ENCODE data around the gene VAC14.

Gene VAC14

DNA sequence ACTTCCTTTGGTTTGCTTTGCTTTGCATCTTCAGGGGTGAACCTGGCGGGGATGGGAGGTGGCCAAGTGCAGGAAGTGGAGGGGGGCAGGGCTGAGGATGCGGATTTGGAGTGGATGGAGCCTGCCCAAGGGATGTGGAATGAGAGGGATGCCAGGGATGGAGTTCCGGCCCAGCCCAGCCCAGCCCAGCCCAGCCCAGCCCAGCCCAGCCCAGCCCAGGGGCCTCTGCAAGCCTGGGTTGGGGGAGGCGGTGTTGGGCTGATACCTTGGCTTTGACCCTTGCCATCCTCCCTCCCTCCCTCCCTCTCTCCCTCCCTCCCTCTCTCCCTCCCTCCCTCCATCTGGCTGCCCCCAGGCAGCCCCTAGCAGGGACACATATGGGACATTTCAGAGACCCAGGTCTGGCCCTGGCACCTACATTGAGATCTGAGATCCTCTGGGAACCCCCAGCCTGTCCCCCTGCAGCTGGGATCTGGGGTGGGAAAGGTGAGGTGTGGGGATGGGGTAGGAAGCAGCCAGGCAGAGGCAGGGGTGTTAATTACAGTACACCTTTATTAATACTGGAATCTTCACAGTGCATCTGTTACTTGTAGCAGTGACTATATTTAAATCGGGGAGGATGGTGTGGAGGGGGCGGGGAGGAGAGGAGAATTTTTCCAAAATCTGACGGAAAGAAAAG, 140.1 kb downstream of the VAC14 start:
- no peaks in the 10 kb centered on the region for H3K9me3 ChIP-seq (ENCODE audit: control insufficient read depth, insufficient read depth, low read depth, low read length)
- H3K27ac ChIP-seq (ENCODE audit: extremely low read depth, low read depth, low read length), result no peak overlapping the region
- TF ChIP-seq ZNF571 (tag by site-specific recombination; IDR thresholded peaks at IDR 0.05) (no peak), ZNF585B (tag by site-specific recombination; IDR thresholded peaks at IDR 0.05) (no peak), KLF1 (tag by site-specific recombination; IDR thresholded peaks at IDR 0.05) (peak; percentile 37)
- TF ChIP-seq, protein P1, sequence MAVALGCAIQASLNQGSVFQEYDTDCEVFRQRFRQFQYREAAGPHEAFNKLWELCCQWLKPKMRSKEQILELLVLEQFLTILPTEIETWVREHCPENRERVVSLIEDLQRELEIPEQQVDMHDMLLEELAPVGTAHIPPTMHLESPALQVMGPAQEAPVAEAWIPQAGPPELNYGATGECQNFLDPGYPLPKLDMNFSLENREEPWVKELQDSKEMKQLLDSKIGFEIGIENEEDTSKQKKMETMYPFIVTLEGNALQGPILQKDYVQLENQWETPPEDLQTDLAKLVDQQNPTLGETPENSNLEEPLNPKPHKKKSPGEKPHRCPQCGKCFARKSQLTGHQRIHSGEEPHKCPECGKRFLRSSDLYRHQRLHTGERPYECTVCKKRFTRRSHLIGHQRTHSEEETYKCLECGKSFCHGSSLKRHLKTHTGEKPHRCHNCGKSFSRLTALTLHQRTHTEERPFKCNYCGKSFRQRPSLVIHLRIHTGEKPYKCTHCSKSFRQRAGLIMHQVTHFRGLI (tag by site-specific recombination; IDR thresholded peaks at IDR 0.05), result peak; percentile 84
- no peak overlapping the region for H3K4me3 ChIP-seq (ENCODE audit: low read depth, low read length)
- H3K36me3 ChIP-seq (ENCODE audit: control insufficient read depth in 2 of 2, insufficient read depth in 1 of 2, low read length in 2 of 2), result peaks cover 0 to 29% of the 10 kb centered on the region in 2 experiments; a peak in 1 of 3 replicates
- ChIA-PET CTCF (no interaction called here), POLR2A (no interaction called here)
- H3K4me1 ChIP-seq (ENCODE audit: control insufficient read depth, insufficient read depth, low read length), result no peaks in the 10 kb centered on the region

DNA sequence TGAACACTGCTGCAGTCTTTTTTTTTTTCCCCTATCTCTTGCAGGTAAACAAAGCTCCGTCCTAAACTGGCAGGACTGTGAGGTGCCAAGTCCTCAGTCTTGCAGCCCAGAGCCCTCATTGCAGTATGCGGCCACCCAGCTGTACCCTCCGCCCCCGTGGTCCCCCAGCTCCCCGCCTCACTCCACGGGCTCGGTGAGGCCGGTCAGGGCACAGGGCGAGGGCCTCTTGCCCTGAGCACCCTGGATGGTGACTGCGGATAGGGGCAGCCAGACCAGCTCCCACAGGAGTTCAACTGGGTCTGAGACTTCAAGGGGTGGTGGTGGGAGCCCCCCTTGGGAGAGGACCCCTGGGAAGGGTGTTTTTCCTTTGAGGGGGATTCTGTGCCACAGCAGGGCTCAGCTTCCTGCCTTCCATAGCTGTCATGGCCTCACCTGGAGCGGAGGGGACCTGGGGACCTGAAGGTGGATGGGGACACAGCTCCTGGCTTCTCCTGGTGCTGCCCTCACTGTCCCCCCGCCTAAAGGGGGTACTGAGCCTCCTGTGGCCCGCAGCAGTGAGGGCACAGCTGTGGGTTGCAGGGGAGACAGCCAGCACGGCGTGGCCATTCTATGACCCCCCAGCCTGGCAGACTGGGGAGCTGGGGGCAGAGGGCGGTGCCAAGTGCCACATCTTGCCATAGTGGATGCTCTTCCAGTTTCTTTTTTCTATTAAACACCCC, 140.8 kb downstream of the VAC14 start:
- no peak for TF ChIP-seq ZBTB17 (tag by site-specific recombination; IDR thresholded peaks at IDR 0.05)
- no peak for TF ChIP-seq ZNF394 (tag by site-specific recombination; IDR thresholded peaks at IDR 0.05; ENCODE audit: borderline replicate concordance)
- no peak for TF ChIP-seq ZNF433 (tag by site-specific recombination; IDR thresholded peaks at IDR 0.05; ENCODE audit: low read depth)
- TF ChIP-seq, protein P2, sequence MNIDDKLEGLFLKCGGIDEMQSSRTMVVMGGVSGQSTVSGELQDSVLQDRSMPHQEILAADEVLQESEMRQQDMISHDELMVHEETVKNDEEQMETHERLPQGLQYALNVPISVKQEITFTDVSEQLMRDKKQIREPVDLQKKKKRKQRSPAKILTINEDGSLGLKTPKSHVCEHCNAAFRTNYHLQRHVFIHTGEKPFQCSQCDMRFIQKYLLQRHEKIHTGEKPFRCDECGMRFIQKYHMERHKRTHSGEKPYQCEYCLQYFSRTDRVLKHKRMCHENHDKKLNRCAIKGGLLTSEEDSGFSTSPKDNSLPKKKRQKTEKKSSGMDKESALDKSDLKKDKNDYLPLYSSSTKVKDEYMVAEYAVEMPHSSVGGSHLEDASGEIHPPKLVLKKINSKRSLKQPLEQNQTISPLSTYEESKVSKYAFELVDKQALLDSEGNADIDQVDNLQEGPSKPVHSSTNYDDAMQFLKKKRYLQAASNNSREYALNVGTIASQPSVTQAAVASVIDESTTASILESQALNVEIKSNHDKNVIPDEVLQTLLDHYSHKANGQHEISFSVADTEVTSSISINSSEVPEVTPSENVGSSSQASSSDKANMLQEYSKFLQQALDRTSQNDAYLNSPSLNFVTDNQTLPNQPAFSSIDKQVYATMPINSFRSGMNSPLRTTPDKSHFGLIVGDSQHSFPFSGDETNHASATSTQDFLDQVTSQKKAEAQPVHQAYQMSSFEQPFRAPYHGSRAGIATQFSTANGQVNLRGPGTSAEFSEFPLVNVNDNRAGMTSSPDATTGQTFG (tag by site-specific recombination; IDR thresholded peaks at IDR 0.05; ENCODE audit: borderline replicate concordance), result no peak
- Histone ChIP-seq H3K4me3 (ENCODE audit: low read depth, low read length) (no peak overlapping the region), H3K9me3 (ENCODE audit: control insufficient read depth, insufficient read depth, low read depth, low read length) (no peaks in the 10 kb centered on the region), H3K4me1 (ENCODE audit: control insufficient read depth, insufficient read depth, low read length) (no peaks in the 10 kb centered on the region), H3K36me3 (ENCODE audit: control insufficient read depth in 2 of 2, insufficient read depth in 1 of 2, low read length in 2 of 2) (peaks cover 0 to 22% of the 10 kb centered on the region in 2 experiments; a peak in 1 of 3 replicates), H3K27ac (ENCODE audit: extremely low read depth, low read depth, low read length) (no peak overlapping the region)
- POLR2A ChIA-PET, result no interaction called here
- CTCF ChIA-PET, result interaction anchor here (0.9 kb wide), 1 partner anchor 290 kb away, joined by 4 read pairs; no protein-coding TSS in a partner anchor

DNA sequence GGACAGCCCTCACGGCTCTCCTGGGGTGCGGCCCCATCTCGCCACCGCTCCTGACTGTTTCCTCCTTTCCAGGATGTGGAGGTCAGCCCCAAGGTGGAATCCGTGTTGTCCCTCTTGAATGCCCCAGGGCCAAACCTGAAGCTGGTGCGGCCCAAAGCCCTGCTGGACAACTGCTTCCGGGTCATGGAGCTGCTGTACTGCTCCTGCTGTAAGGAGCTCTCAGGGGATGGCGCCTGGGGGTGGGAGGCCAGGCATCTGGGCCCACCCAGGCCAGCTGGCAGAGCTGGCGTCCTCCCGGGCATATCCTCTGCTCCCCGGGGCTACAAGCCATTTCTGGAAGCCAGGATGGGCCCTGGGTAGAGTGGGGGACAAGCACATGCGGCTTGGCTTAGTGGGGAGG, 141.4 kb downstream of the VAC14 start:
- ChIA-PET CTCF (interaction anchor here (0.9 kb wide), 1 partner anchor 290 kb away, joined by 4 read pairs; no protein-coding TSS in a partner anchor), POLR2A (no interaction called here)
- H3K4me1 ChIP-seq (ENCODE audit: control insufficient read depth, insufficient read depth, low read length), result no peaks in the 10 kb centered on the region
- H3K9me3 ChIP-seq (ENCODE audit: control insufficient read depth, insufficient read depth, low read depth, low read length), result no peaks in the 10 kb centered on the region
- TF ChIP-seq, protein P3, sequence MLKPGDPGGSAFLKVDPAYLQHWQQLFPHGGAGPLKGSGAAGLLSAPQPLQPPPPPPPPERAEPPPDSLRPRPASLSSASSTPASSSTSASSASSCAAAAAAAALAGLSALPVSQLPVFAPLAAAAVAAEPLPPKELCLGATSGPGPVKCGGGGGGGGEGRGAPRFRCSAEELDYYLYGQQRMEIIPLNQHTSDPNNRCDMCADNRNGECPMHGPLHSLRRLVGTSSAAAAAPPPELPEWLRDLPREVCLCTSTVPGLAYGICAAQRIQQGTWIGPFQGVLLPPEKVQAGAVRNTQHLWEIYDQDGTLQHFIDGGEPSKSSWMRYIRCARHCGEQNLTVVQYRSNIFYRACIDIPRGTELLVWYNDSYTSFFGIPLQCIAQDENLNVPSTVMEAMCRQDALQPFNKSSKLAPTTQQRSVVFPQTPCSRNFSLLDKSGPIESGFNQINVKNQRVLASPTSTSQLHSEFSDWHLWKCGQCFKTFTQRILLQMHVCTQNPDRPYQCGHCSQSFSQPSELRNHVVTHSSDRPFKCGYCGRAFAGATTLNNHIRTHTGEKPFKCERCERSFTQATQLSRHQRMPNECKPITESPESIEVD (tag by site-specific recombination; IDR thresholded peaks at IDR 0.05), result no peak
- peak; percentile 24; the same call in 1 of the 2 replicates for TF ChIP-seq SP2 (tag by site-specific recombination; IDR thresholded peaks at IDR 0.05)
- peaks cover 0 to 16% of the 10 kb centered on the region in 2 experiments; a peak in 1 of 3 replicates for H3K36me3 ChIP-seq (ENCODE audit: control insufficient read depth in 2 of 2, insufficient read depth in 1 of 2, low read length in 2 of 2)
- H3K27ac ChIP-seq (ENCODE audit: extremely low read depth, low read depth, low read length), result no peak overlapping the region
- no peak overlapping the region for H3K4me3 ChIP-seq (ENCODE audit: low read depth, low read length)

Measured in HEK293 (cell line).